Trophoblast cell (in vitro differentiated cells and primary cell): ENCODE results near the gene MAMDC2.

Source experiments
- DNase-seq, 2 donors: peaks; one replicate each; pipeline ENCODE4 v3.0.0-alpha.2; 2016
- H2AFZ ChIP-seq: 2 replicates; pipeline ENCODE4 v1.6.1; 2013; ENCODE audit warnings: low read length, moderate library complexity, mild to moderate bottlenecking; ENCODE audit not compliant: insufficient read depth, poor library complexity
- H2AK5ac ChIP-seq: 2 replicates; pipeline ENCODE4 v1.6.1; 2013; ENCODE audit warnings: mild to moderate bottlenecking, low read length
- H2BK120ac ChIP-seq: 2 replicates; pipeline ENCODE4 v1.6.1; 2013; ENCODE audit warnings: low read length, mild to moderate bottlenecking, moderate library complexity; ENCODE audit not compliant: insufficient read depth, poor library complexity
- H2BK12ac ChIP-seq: 2 replicates; pipeline ENCODE4 v1.6.1; 2013; ENCODE audit warnings: mild to moderate bottlenecking, low read length, moderate library complexity
- H2BK5ac ChIP-seq: 2 replicates; pipeline ENCODE4 v1.6.1; 2013; ENCODE audit warnings: low read length, low read depth, moderate library complexity, mild to moderate bottlenecking; ENCODE audit not compliant: poor library complexity
- H3K14ac ChIP-seq: 2 replicates; pipeline ENCODE4 v1.6.1; 2013; ENCODE audit warnings: mild to moderate bottlenecking, low read length
- H3K18ac ChIP-seq: 2 replicates; pipeline ENCODE4 v1.6.1; 2013; ENCODE audit warnings: mild to moderate bottlenecking, low read length
- H3K23ac ChIP-seq: 2 replicates; pipeline ENCODE4 v1.6.1; 2013; ENCODE audit warnings: low read length
- H3K27ac ChIP-seq: 2 replicates; pipeline ENCODE4 v1.5.1; 2013; ENCODE audit warnings: low read depth, mild to moderate bottlenecking, inconsistent platforms, low read length, moderate library complexity
- H3K27me3 ChIP-seq: 2 replicates; pipeline ENCODE4 v1.6.1; 2013; ENCODE audit warnings: inconsistent platforms, mild to moderate bottlenecking, low read length, moderate library complexity; ENCODE audit not compliant: insufficient read depth
- H3K36me3 ChIP-seq, 2 experiments: 1 replicate in 1 of 2; 2 replicates in 1 of 2; pipeline ENCODE4 v1.6.1; 2013; ENCODE audit warnings: low read length in 2 of 2, mild to moderate bottlenecking in 2 of 2, moderate library complexity in 1 of 2; ENCODE audit not compliant: insufficient read depth in 2 of 2, control insufficient read depth in 1 of 2
- H3K4ac ChIP-seq: 2 replicates; pipeline ENCODE4 v1.6.1; 2013; ENCODE audit warnings: low read depth, mild to moderate bottlenecking, low read length, moderate library complexity
- H3K4me1 ChIP-seq, 2 experiments: 1 replicate in 1 of 2; 2 replicates in 1 of 2; pipeline ENCODE4 v1.6.1; 2013; ENCODE audit warnings: low read length in 2 of 2, mild to moderate bottlenecking in 2 of 2, moderate library complexity in 1 of 2; ENCODE audit not compliant: insufficient read depth in 2 of 2, control insufficient read depth in 1 of 2
- H3K4me2 ChIP-seq: 2 replicates; pipeline ENCODE4 v1.6.1; 2013; ENCODE audit warnings: inconsistent platforms, mild to moderate bottlenecking, low read length, moderate library complexity
- H3K4me3 ChIP-seq: 2 replicates; pipeline ENCODE4 v1.5.1; 2013; ENCODE audit warnings: mild to moderate bottlenecking, low read depth, low read length, inconsistent platforms
- H3K79me1 ChIP-seq: one replicate; pipeline ENCODE4 v1.6.1; 2013; ENCODE audit warnings: low read length
- H3K79me2 ChIP-seq: 2 replicates; pipeline ENCODE4 v1.6.1; 2013; ENCODE audit warnings: low read length, mild to moderate bottlenecking; ENCODE audit not compliant: control insufficient read depth, insufficient read depth, poor library complexity
- H3K9ac ChIP-seq: 2 replicates; pipeline ENCODE4 v1.6.1; 2013; ENCODE audit warnings: mild to moderate bottlenecking, low read length
- H3K9me3 ChIP-seq: 2 replicates; pipeline ENCODE4 v1.6.1; 2013; ENCODE audit warnings: low read depth, mild to moderate bottlenecking, control low read depth, inconsistent platforms, low read length; ENCODE audit not compliant: insufficient read depth
- H4K12ac ChIP-seq: 2 replicates; pipeline ENCODE4 v1.6.1; 2013; ENCODE audit warnings: low read depth, mild to moderate bottlenecking, low read length, moderate library complexity
- H4K8ac ChIP-seq: 2 replicates; pipeline ENCODE4 v1.6.1; 2013; ENCODE audit warnings: low read depth, mild to moderate bottlenecking, low read length, moderate library complexity
- H4K91ac ChIP-seq: one replicate; pipeline ENCODE4 v1.6.1; 2013; ENCODE audit warnings: low read depth, mild to moderate bottlenecking, low read length, moderate library complexity
- WGBS: extraction: QIAGEN DNeasy Blood & Tissue Kit; methylation state at CpG from one replicate; pipeline ENCODE4 v1.1.7; 2013; ENCODE audit warnings: missing lambda C conversion rate; ENCODE audit not compliant: insufficient read length, insufficient coverage; ENCODE audit errors: extremely low coverage; 5-methylcytosine and 5-hydroxymethylcytosine counted together

MAMDC2 gene

GRCh38 chr9:70228611-70229010 lies 185.0 kb downstream of the MAMDC2 start:
- Histone ChIP-seq H2AFZ (no peak overlapping the region), H3K36me3 (no peaks in the 10 kb centered on the region), H3K27ac (no peak overlapping the region)

GRCh38 chr9:70229026-70229425 lies 185.4 kb downstream of the MAMDC2 start:
- Histone ChIP-seq H3K27me3 (no peaks in the 10 kb centered on the region), H2AFZ (no peak overlapping the region), H3K14ac (no peak overlapping the region)

More at GRCh38 chr9:70228611-70229010, 185.0 kb downstream of the MAMDC2 start:
- H3K4me3 ChIP-seq, result no peak overlapping the region
- H3K27me3 ChIP-seq, result no peaks in the 10 kb centered on the region
- H3K14ac ChIP-seq, result no peak overlapping the region
- H2BK120ac ChIP-seq, result no peak overlapping the region
- no peak overlapping the region for H2BK12ac ChIP-seq
- H3K79me1 ChIP-seq, result no peaks in the 10 kb centered on the region
- H3K79me2 ChIP-seq, result no peaks in the 10 kb centered on the region
- H4K91ac ChIP-seq, result no peak overlapping the region
- no peak overlapping the region for H3K18ac ChIP-seq
- no peak overlapping the region for H3K9ac ChIP-seq
- no peak overlapping the region for H3K4me2 ChIP-seq
- DNase-seq, result no peak
- H2BK5ac ChIP-seq, result no peak overlapping the region
- H4K12ac ChIP-seq, result no peak overlapping the region
- no peak overlapping the region for H4K8ac ChIP-seq
- H3K4me1 ChIP-seq, result no peaks in the 10 kb centered on the region
- no peak overlapping the region for H2AK5ac ChIP-seq
- no peaks in the 10 kb centered on the region for H3K9me3 ChIP-seq
- no CpG with 5 or more reads among the region's 2 CpGs for WGBS
- no peak overlapping the region for H3K4ac ChIP-seq
- H3K23ac ChIP-seq, result no peak overlapping the region

DNA sequence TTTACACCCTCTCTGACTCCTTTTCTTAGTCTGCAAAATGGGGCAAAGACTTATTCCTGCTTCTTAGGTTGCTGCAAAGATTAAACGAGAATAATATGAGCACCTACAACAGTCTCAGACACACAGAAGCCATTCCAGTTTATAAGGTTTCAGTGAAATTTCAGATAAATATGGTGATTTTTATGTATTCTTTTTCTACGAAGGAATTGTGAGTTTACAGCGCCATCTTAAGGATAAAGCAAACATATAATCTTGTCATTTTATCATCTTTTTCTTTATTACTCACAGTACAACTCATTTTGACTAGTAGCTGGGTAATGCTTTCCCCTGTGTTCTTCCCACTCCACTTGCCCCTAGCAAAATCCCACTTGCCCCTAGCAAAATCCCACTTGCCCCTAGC lies 185.9 kb downstream of the MAMDC2 start:
- Histone ChIP-seq H2AFZ (no peak overlapping the region), H3K4ac (no peak overlapping the region), H3K9me3 (no peaks in the 10 kb centered on the region), H3K4me1 (no peaks in the 10 kb centered on the region), H3K79me2 (no peaks in the 10 kb centered on the region), H3K4me2 (no peak overlapping the region), H2AK5ac (no peak overlapping the region), H4K91ac (no peak overlapping the region), H2BK12ac (no peak overlapping the region), H4K12ac (no peak overlapping the region), H3K18ac (no peak overlapping the region), H2BK120ac (no peak overlapping the region), H3K9ac (no peak overlapping the region), H3K36me3 (no peaks in the 10 kb centered on the region), H4K8ac (no peak overlapping the region), H3K4me3 (no peak overlapping the region), H2BK5ac (no peak overlapping the region), H3K79me1 (no peaks in the 10 kb centered on the region), H3K14ac (no peak overlapping the region), H3K27ac (no peak overlapping the region), H3K23ac (no peak overlapping the region), H3K27me3 (no peaks in the 10 kb centered on the region)
- no CpG with 5 or more reads among the region's 3 CpGs for WGBS
- peak in 1 of 2 donors; percentile 62 for DNase-seq

More at GRCh38 chr9:70229026-70229425, 185.4 kb downstream of the MAMDC2 start:
- no peak overlapping the region for H3K27ac ChIP-seq
- H3K23ac ChIP-seq, result no peak overlapping the region
- no peaks in the 10 kb centered on the region for H3K36me3 ChIP-seq
- H2BK120ac ChIP-seq, result no peak overlapping the region
- no peaks in the 10 kb centered on the region for H3K9me3 ChIP-seq
- no peaks in the 10 kb centered on the region for H3K79me2 ChIP-seq
- no peak overlapping the region for H2BK5ac ChIP-seq
- no peaks in the 10 kb centered on the region for H3K4me1 ChIP-seq
- no peak overlapping the region for H3K4me3 ChIP-seq
- H3K18ac ChIP-seq, result no peak overlapping the region
- no peak overlapping the region for H2BK12ac ChIP-seq
- no peak for DNase-seq
- H3K4ac ChIP-seq, result no peak overlapping the region
- WGBS, result no CpG with 5 or more reads among the region's 4 CpGs
- no peak overlapping the region for H4K91ac ChIP-seq
- H4K12ac ChIP-seq, result no peak overlapping the region
- H3K79me1 ChIP-seq, result no peaks in the 10 kb centered on the region
- H3K9ac ChIP-seq, result no peak overlapping the region
- no peak overlapping the region for H4K8ac ChIP-seq
- H2AK5ac ChIP-seq, result no peak overlapping the region
- H3K4me2 ChIP-seq, result no peak overlapping the region

DNA sequence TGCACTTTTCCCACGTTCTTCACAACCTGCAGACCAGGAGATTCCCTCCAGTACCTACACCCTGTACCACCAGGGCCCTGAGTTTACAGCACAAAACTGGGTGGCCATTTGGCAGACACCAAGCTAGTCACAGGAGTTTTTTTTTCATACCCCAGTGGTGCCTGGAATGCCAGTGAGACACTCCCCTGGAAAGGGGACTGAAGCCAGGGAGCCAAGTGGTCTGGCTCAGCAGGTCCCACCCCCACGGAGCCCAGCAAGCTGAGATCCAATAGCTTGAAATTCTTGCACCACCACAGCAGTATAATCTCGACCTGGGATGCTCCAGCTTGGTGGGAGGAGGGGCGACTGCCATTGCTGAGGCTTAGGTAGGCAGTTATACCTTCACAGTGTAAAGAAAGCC lies 188.8 kb downstream of the MAMDC2 start:
- H3K18ac ChIP-seq, result no peak overlapping the region
- H2AK5ac ChIP-seq, result no peak overlapping the region
- no peak overlapping the region for H3K23ac ChIP-seq
- no peak overlapping the region for H2BK120ac ChIP-seq
- no peak overlapping the region for H4K12ac ChIP-seq
- peak overlapping the region; percentile 26 for H3K9ac ChIP-seq
- H2BK5ac ChIP-seq, result no peak overlapping the region
- no peak overlapping the region for H2BK12ac ChIP-seq
- H3K27ac ChIP-seq, result no peak overlapping the region
- H2AFZ ChIP-seq, result no peak overlapping the region
- H3K79me2 ChIP-seq, result no peaks in the 10 kb centered on the region
- no peak overlapping the region for H3K14ac ChIP-seq
- WGBS, result no CpG with 5 or more reads among the region's 4 CpGs
- H3K9me3 ChIP-seq, result no peaks in the 10 kb centered on the region
- H3K4me2 ChIP-seq, result no peak overlapping the region
- no peak overlapping the region for H3K4ac ChIP-seq
- no peak overlapping the region for H4K8ac ChIP-seq
- no peak overlapping the region for H3K4me3 ChIP-seq
- H3K36me3 ChIP-seq, result no peaks in the 10 kb centered on the region
- H4K91ac ChIP-seq, result no peak overlapping the region
- no peaks in the 10 kb centered on the region for H3K79me1 ChIP-seq
- no peaks in the 10 kb centered on the region for H3K4me1 ChIP-seq
- no peaks in the 10 kb centered on the region for H3K27me3 ChIP-seq
- DNase-seq, result no peak
